PC-3 (cell line): ENCODE data around the gene ARHGEF28. TPM values are rescaled to one million over a fixed set of nuclear protein-coding genes. Genes with fewer than 3 reads are reported as not detected.
A peak's percentile ranks its signal among the peaks of the same experiment; 100 is the strongest.

Source experiments
- ATAC-seq: fragments of 200-7000 bp; cut with Tn5 transposase; 2 replicates; pipeline ENCODE4 v1.9.1; 2020; ENCODE audit warnings: mild to moderate bottlenecking, moderate library complexity
- BruUV-seq: library from RNA; stranded (reverse); fragments of 400-500 nt; replicated peaks from 2 replicates; lab custom pipeline; 2021; lab: Mats Ljungman, UMichigan
- CTCF ChIA-PET: fragments of 300-600 bp; sonication (Branson Sonifier 250); formaldehyde crosslinking; loops from one replicate; lab custom pipeline; 2022; ENCODE audit warnings: antibody characterized with exemption; lab: Charles Lee
- POLR2A ChIA-PET: fragments of 300-600 bp; sonication (Branson Sonifier 250); formaldehyde crosslinking; loops from one replicate; lab custom pipeline; 2022; ENCODE audit warnings: antibody characterized with exemption; ENCODE audit not compliant: unreplicated experiment; lab: Charles Lee
- DNase-seq: peaks from one replicate; pipeline ENCODE4 v3.0.0-alpha.2; 2015
- H2AFZ ChIP-seq: fragments of 300-600 bp; sonication (generic); 2 replicates; pipeline ENCODE4 v1.6.0; 2016; ENCODE audit warnings: antibody characterized with exemption, low read length
- H3F3A ChIP-seq: fragments of 300-600 bp; sonication (generic); one replicate; pipeline ENCODE4 v1.6.0; 2017; ENCODE audit warnings: antibody characterized with exemption, low read length, control low read depth, mild to moderate bottlenecking; ENCODE audit not compliant: unreplicated experiment
- H3K27ac ChIP-seq: fragments of 300-600 bp; sonication (generic); 2 replicates; pipeline ENCODE4 v1.5.1; 2016; ENCODE audit warnings: mild to moderate bottlenecking, low read length
- H3K27me3 ChIP-seq: fragments of 300-600 bp; sonication (generic); 2 replicates; pipeline ENCODE4 v1.6.1; 2016; ENCODE audit warnings: low read length, mixed read lengths
- H3K36me3 ChIP-seq: fragments of 300-600 bp; sonication (generic); 2 replicates; pipeline ENCODE4 v1.6.1; 2016; ENCODE audit warnings: low read depth, mixed run types, low read length, mixed read lengths
- H3K4me1 ChIP-seq: fragments of 300-600 bp; sonication (generic); 2 replicates; pipeline ENCODE4 v1.5.1; 2016; ENCODE audit warnings: low read length; ENCODE audit not compliant: insufficient read depth
- H3K4me2 ChIP-seq: fragments of 300-600 bp; sonication (generic); 2 replicates; pipeline ENCODE4 v1.6.0; 2016; ENCODE audit warnings: low read length
- H3K4me3 ChIP-seq: fragments of 300-600 bp; sonication (generic); 2 replicates; pipeline ENCODE4 v1.5.1; 2016; ENCODE audit warnings: mild to moderate bottlenecking, low read length, mixed read lengths
- H3K79me2 ChIP-seq: fragments of 300-600 bp; sonication (generic); 2 replicates; pipeline ENCODE4 v1.6.1; 2017; ENCODE audit warnings: low read length, mixed read lengths
- H3K9ac ChIP-seq: fragments of 300-600 bp; sonication (generic); 2 replicates; pipeline ENCODE4 v1.6.0; 2016; ENCODE audit warnings: mild to moderate bottlenecking, low read length
- H3K9me2 ChIP-seq: fragments of 300-600 bp; sonication (generic); replicated peaks from 2 replicates; pipeline ENCODE4 v1.6.1; 2016; ENCODE audit warnings: mixed run types, low read length, mixed read lengths
- H3K9me3 ChIP-seq: fragments of 300-600 bp; sonication (generic); 2 replicates; pipeline ENCODE4 v1.6.1; 2016; ENCODE audit warnings: low read length, mixed read lengths
- H4K20me1 ChIP-seq: fragments of 300-600 bp; sonication (generic); 2 replicates; pipeline ENCODE4 v1.6.1; 2016; ENCODE audit warnings: low read length, mixed read lengths
- CTCF ChIP-seq: fragments of 300-600 bp; sonication (generic); conservative IDR thresholded peaks from 2 replicates; pipeline ENCODE4 v1.5.1; 2017; ENCODE audit warnings: antibody characterized with exemption, low read depth, mild to moderate bottlenecking, low read length
- EZH2 ChIP-seq: fragments of 300-600 bp; sonication (generic); IDR thresholded peaks from one replicate; pipeline ENCODE4 v1.6.1; 2017; ENCODE audit warnings: antibody characterized with exemption, mild to moderate bottlenecking, low read length; ENCODE audit not compliant: unreplicated experiment
- EZH2phosphoT487 ChIP-seq: fragments of 300-600 bp; sonication (generic); IDR thresholded peaks from 2 replicates; pipeline ENCODE4 v1.6.1; 2018; ENCODE audit warnings: mild to moderate bottlenecking, antibody characterized with exemption, low read length, borderline replicate concordance
- intact Hi-C: fragments of 100-400 bp; cut with micrococcal nuclease; formaldehyde crosslinking; loops from 2 replicates; pipeline ENCODE4 v1.9.0; 2023
- total RNA-seq: library from RNA; depleted of rRNA; stranded (reverse); fragments of >200 nt; gene quantifications from 2 replicates; pipeline ENCODE4 v1.2.3, GENCODE V29; 2014

Gene ARHGEF28
- total RNA-seq, 1 experiment from 2014 or later: 24.2 TPM

DNA sequence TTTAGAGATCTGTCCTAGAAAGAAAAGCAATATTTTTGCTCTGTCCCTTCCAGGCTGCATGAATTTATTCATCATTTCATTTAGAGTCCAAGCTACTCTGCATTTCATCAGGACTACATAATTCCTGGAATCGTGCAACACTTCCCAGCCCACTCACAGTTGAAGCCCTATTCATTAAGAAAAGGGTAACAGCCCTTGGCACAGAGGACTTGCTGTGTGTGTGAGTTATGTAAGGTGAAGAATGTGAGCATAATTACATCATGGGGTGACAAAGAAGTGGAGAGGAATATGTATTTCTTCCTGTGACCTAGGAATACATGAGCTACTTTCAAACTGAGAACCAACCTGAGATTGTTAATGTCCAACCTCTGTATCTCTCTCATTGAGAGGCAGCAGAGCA lies 317.4 kb downstream of the ARHGEF28 start:
- Histone ChIP-seq H3K4me3 (no peak overlapping the region), H3K9me3 (no peaks in the 10 kb centered on the region), H3K4me1 (peaks cover 12% of the 10 kb centered on the region), H3K9ac (no peak overlapping the region), H3K9me2 (no peaks in the 10 kb centered on the region), H3K4me2 (no peak overlapping the region), H3F3A (no peaks in the 10 kb centered on the region), H2AFZ (no peak overlapping the region), H3K27ac (no peak overlapping the region), H3K36me3 (no peaks in the 10 kb centered on the region), H3K27me3 (no peaks in the 10 kb centered on the region), H3K79me2 (no peaks in the 10 kb centered on the region), H4K20me1 (no peaks in the 10 kb centered on the region)
- DNase-seq: no peak
- no TSS peak for BruUV-seq
- TF ChIP-seq CTCF (no peak), EZH2phosphoT487 (no peak), EZH2 (no peak)
- ChIA-PET POLR2A (no interaction called here), CTCF (no interaction called here)
- intact Hi-C loops: no loop called here
- ATAC-seq: no peak

DNA sequence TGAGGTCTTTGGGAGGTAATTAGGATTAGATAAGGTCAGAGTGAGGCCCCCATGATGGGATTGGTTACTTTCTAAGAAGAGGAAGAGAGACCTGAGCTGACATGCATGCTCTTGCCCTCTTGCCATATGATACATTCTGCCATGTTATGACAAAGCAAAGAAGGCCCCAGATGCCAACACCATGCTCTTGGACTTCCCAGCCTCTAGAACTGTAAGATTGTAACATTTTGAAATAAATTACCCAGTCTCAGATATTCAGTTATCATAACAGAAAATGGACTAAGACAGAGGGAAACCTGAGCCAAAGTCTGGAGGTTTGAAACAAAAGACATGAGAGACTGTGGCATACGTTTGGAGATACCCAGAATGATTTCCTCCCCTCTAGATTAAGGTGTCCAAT lies 318.6 kb downstream of the ARHGEF28 start:
- Histone ChIP-seq H3K9me2 (no peaks in the 10 kb centered on the region), H3K9ac (no peak overlapping the region), H3K9me3 (no peaks in the 10 kb centered on the region), H3K4me2 (no peak overlapping the region), H3F3A (no peaks in the 10 kb centered on the region), H3K27ac (no peak overlapping the region), H4K20me1 (no peaks in the 10 kb centered on the region), H3K4me1 (peaks cover under 1% of the 10 kb centered on the region; the same call in 1 of the 2 replicates), H3K4me3 (no peak overlapping the region), H3K36me3 (no peaks in the 10 kb centered on the region), H3K27me3 (no peaks in the 10 kb centered on the region), H3K79me2 (no peaks in the 10 kb centered on the region), H2AFZ (no peak overlapping the region)
- intact Hi-C loops: no loop called here
- BruUV-seq: TSS peak; percentile 6
- DNase-seq: no peak
- TF ChIP-seq CTCF (no peak), EZH2phosphoT487 (no peak), EZH2 (no peak)
- ChIA-PET CTCF (no interaction called here), POLR2A (interaction anchor here (0.6 kb wide), 2 partner anchors 119 to 709 kb away, joined by 3 read pairs; no protein-coding TSS in a partner anchor)
- ATAC-seq: no peak

DNA sequence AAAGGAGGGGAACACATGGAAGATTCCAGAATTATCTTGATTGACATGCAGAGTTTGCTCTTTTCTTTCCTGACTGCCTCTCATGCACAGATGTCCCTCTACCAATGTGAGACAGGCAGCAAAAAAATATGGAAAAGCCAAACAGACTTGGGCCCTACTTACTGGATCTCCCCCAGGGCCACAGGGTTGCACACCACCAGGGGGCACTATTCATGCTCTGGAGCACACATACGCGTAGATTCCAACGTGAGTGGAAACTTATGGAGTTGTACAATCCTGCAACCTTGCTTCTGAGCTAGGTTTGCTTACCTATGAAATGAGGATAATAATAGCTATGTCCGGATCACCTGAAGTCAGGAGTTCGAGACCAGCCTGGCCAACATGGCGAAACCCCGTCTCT lies 319.5 kb downstream of the ARHGEF28 start:
- Histone ChIP-seq H3K4me2 (no peak overlapping the region), H3K4me1 (0 out of 2 replicates have a peak, but pooled peaks cover 5% of the 10 kb centered on the region), H3F3A (no peaks in the 10 kb centered on the region), H3K9me3 (no peaks in the 10 kb centered on the region), H3K9ac (no peak overlapping the region), H3K27ac (no peak overlapping the region), H2AFZ (no peak overlapping the region), H4K20me1 (no peaks in the 10 kb centered on the region), H3K9me2 (no peaks in the 10 kb centered on the region), H3K4me3 (no peak overlapping the region), H3K36me3 (no peaks in the 10 kb centered on the region), H3K79me2 (no peaks in the 10 kb centered on the region), H3K27me3 (no peaks in the 10 kb centered on the region)
- TF ChIP-seq EZH2phosphoT487: no peak
- TF ChIP-seq CTCF: peak; percentile 51
- no peak for TF ChIP-seq EZH2
- intact Hi-C loops: no loop called here
- no peak for ATAC-seq
- no peak for DNase-seq
- ChIA-PET POLR2A (interaction anchor here (0.6 kb wide), 2 partner anchors 118 to 708 kb away, joined by 3 read pairs; no protein-coding TSS in a partner anchor), CTCF (interaction anchor here (0.6 kb wide), 1 partner anchor 771 kb away, joined by 3 read pairs; no protein-coding TSS in a partner anchor)
- no TSS peak for BruUV-seq
